BJ (cell line): ENCODE results near the gene DNAH6. TPM values are rescaled to one million over a fixed set of nuclear protein-coding genes. Genes with fewer than 3 reads are reported as not detected.
"Not testable (repeated sequence)": the region's sequence is repeated elsewhere in the genome, so short reads cannot be mapped to it uniquely, and the experiment has no call there.

Experiments
- CTCF ChIA-PET: fragments of 350-600 bp; formaldehyde crosslinking; extraction: SDS; loops from one replicate; lab custom pipeline; 2021; ENCODE audit warnings: antibody characterized with exemption, inconsistent platforms; lab: Yijun Ruan, JAX
- POLR2A ChIA-PET: fragments of 300-600 bp; sonication (Branson Sonifier 250); formaldehyde crosslinking; extraction: SDS; loops from one replicate; lab custom pipeline; 2021; ENCODE audit warnings: antibody characterized with exemption; lab: Charles Lee
- DNase-seq: peaks from one replicate; pipeline ENCODE4 v3.0.0-alpha.2; 2011; ENCODE audit warnings: low read depth
- H3K27me3 ChIP-seq: 2 replicates; pipeline ENCODE4 v1.6.0; 2011; ENCODE audit warnings: low read length; ENCODE audit not compliant: control insufficient read depth, insufficient read depth
- H3K36me3 ChIP-seq: 2 replicates; pipeline ENCODE4 v1.5.1; 2011; ENCODE audit warnings: low read length; ENCODE audit not compliant: control insufficient read depth, insufficient read depth
- H3K4me3 ChIP-seq: 2 replicates; pipeline ENCODE4 v1.5.1; 2011; ENCODE audit warnings: low read depth, mild to moderate bottlenecking, control low read depth, low read length
- CTCF ChIP-seq: IDR thresholded peaks from 2 replicates; pipeline ENCODE4 v1.5.1; 2011; ENCODE audit warnings: low read depth, mild to moderate bottlenecking, control low read depth, inconsistent platforms, low read length, moderate library complexity; ENCODE audit not compliant: insufficient read depth
- polyA minus RNA-seq: library from RNA; depleted of rRNA, polyadenylated mRNA; stranded (reverse); fragments of >200 nt; gene quantifications from 2 replicates; pipeline ENCODE4 v1.2.3, GENCODE V29; 2011; rRNA and poly(A)+ RNA removed
- polyA plus RNA-seq: library from polyadenylated mRNA; depleted of rRNA; stranded (reverse); fragments of >200 nt; gene quantifications from 2 replicates; pipeline ENCODE4 v1.2.3, GENCODE V29; 2011; rRNA removed

DNAH6 gene
- polyA plus RNA-seq (0.01 TPM in 2 replicates), polyA minus RNA-seq (0.10 TPM in 1 of 2 replicates, not detected in the other)

GRCh38 chr2:84516234-84516986, at the start of gene DNAH6:
Gene DNAH6, plus strand, starts transcription at chr2:84516498. Its CDS starts 1,329 bp downstream, at chr2:84517827.
- Histone ChIP-seq H3K4me3 (peak within 1 kb of the TSS; percentile 43), H3K36me3 (no peaks in the 10 kb centered on the region), H3K27me3 (no peaks in the 10 kb centered on the region; the same call in 1 of the 2 replicates)
- peak; percentile 75 for DNase-seq
- CTCF ChIA-PET: interaction anchor here (1.0 to 2.0 kb wide), 2 partner anchors 16 to 366 kb away, joined by 3 to 5 read pairs; no protein-coding TSS in a partner anchor
- no peak for TF ChIP-seq CTCF
- POLR2A ChIA-PET: no interaction called here

GRCh38 chr2:84467389-84467788, 48.9 kb upstream of the DNAH6 start:
- ChIA-PET POLR2A (no interaction called here), CTCF (interaction anchor here (1.2 kb wide), 1 partner anchor 30 kb away, joined by 3 read pairs; no protein-coding TSS in a partner anchor)
- no peak for DNase-seq
- Histone ChIP-seq H3K27me3 (no peaks in the 10 kb centered on the region), H3K4me3 (no peak overlapping the region), H3K36me3 (no peaks in the 10 kb centered on the region)
- TF ChIP-seq CTCF: no peak

GRCh38 chr2:84472423-84472822, 43.9 kb upstream of the DNAH6 start:
- H3K4me3 ChIP-seq, DNase-seq, CTCF ChIA-PET, H3K27me3 ChIP-seq, H3K36me3 ChIP-seq, POLR2A ChIA-PET: not testable (repeated sequence)

GRCh38 chr2:84472856-84473565, 43.3 kb upstream of the DNAH6 start:
- Histone ChIP-seq H3K27me3 (no peaks in the 10 kb centered on the region), H3K36me3 (no peaks in the 10 kb centered on the region), H3K4me3 (no peak overlapping the region)
- no peak for TF ChIP-seq CTCF
- DNase-seq: no peak
- ChIA-PET POLR2A (no interaction called here), CTCF (no interaction called here)

- Histone ChIP-seq H3K36me3 (no peaks in the 10 kb centered on the region), H3K4me3 (no peak overlapping the region), H3K27me3 (no peaks in the 10 kb centered on the region)
- CTCF ChIA-PET: interaction anchor here (1.0 kb wide), 1 partner anchor 36 kb away, joined by 3 read pairs; no protein-coding TSS in a partner anchor
- POLR2A ChIA-PET: no interaction called here
- TF ChIP-seq CTCF: no peak
- no peak for DNase-seq
These were observed 42.1 kb upstream of the DNAH6 start for GRCh38 chr2:84474176-84474575.
